OCI-LY7 (cell line): Measurements from ENCODE around the gene B3GAT3.

Source experiments
- EZH2phosphoT487 ChIP-seq: fragments of 200-600 bp; sonication (generic); IDR thresholded peaks from 2 replicates; pipeline ENCODE4 v1.6.1; 2018; ENCODE audit warnings: low read depth, borderline replicate concordance, mild to moderate bottlenecking, mixed run types, antibody characterized with exemption, low read length, moderate library complexity, mixed read lengths
- TF ChIP-seq, protein P1 (sequence below): fragments of 200-600 bp; sonication (generic); conservative IDR thresholded peaks from 2 replicates; pipeline ENCODE4 v1.5.1; 2014; ENCODE audit warnings: mild to moderate bottlenecking, antibody characterized with exemption, low read length, moderate library complexity, mixed read lengths

DNA sequence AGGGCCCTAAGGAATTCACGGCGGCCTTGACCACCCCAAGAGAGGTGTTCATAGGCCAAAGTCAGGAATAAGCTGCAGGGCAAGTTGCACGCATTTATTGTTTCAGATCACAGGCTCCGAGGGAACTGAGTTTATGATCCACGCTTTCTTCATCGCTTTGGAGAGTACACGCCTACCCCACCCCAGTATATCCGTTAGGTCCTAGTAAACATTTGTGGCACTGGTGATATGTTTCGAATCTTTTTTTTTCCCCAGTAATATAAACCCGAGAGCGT lies 23.8 kb upstream of the B3GAT3 start:
- TF ChIP-seq, protein P1, sequence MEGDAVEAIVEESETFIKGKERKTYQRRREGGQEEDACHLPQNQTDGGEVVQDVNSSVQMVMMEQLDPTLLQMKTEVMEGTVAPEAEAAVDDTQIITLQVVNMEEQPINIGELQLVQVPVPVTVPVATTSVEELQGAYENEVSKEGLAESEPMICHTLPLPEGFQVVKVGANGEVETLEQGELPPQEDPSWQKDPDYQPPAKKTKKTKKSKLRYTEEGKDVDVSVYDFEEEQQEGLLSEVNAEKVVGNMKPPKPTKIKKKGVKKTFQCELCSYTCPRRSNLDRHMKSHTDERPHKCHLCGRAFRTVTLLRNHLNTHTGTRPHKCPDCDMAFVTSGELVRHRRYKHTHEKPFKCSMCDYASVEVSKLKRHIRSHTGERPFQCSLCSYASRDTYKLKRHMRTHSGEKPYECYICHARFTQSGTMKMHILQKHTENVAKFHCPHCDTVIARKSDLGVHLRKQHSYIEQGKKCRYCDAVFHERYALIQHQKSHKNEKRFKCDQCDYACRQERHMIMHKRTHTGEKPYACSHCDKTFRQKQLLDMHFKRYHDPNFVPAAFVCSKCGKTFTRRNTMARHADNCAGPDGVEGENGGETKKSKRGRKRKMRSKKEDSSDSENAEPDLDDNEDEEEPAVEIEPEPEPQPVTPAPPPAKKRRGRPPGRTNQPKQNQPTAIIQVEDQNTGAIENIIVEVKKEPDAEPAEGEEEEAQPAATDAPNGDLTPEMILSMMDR: no peak
- no peak for TF ChIP-seq EZH2phosphoT487
